Stromal cell of bone marrow (primary cell): Measurements from ENCODE around the gene MLXIP.
A peak's percentile ranks its signal among the peaks of the same experiment; 100 is the strongest.
"Not testable (repeated sequence)": the region's sequence is repeated elsewhere in the genome, so short reads cannot be mapped to it uniquely, and the experiment has no call there.

Experiments used
- DNase-seq: peaks from one replicate; pipeline ENCODE4 v3.0.0-alpha.2; 2012; ENCODE audit warnings: low read depth

The MLXIP gene

DNA sequence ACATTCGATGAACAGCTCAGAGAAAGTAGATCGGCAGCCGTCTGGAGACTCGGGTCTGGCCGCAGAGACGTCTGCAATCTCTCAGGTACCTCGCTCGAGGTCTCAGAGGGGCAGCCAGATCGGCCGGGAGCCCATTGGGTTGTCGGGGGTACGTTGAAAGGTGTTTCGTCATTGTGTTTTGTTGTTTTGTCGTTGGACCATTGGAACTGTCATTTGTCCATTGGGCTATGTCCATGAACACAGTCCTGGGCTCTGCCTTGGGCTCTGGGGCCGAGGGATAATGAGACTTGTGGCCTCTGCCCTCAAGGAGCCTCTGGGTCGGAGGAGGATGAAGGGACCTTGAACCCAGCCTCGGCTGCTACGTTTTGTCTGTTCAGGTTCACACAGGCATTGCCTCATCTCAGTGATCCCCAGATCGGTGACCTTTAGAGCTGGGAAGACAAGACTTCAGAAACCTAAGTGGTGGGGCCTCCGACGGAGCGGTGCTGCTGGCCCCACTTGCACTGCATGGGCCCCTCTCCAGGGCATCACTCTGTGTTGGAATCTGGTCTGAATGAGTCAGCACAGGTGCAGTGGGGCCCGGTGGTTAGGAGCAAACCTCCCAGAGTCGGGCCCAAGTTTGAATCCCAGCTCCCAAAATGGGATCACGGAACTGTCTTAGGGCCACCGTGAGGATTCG lies 23.6 kb upstream of the MLXIP start:
- DNase-seq, result no peak

DNA sequence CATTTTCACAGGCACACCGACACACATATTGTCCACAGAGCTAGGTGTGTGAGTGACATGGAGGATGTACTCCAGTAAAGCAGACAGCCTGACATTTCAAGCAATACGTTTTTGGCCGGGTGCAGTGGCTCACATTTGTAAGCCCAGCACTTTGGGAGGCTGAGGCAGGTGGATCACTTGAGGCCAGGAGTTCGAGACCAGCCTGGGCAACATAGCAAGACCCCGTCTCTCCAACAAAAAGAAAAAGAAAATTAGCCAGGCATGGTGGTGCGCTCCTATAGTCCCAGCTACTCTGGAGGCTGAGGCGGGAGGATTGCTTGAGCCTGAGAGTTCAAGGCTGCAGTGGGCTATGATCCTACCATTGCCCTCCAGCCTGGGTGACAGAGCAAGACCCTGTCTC lies 22.1 kb upstream of the MLXIP start:
- not testable (repeated sequence) for DNase-seq

DNA sequence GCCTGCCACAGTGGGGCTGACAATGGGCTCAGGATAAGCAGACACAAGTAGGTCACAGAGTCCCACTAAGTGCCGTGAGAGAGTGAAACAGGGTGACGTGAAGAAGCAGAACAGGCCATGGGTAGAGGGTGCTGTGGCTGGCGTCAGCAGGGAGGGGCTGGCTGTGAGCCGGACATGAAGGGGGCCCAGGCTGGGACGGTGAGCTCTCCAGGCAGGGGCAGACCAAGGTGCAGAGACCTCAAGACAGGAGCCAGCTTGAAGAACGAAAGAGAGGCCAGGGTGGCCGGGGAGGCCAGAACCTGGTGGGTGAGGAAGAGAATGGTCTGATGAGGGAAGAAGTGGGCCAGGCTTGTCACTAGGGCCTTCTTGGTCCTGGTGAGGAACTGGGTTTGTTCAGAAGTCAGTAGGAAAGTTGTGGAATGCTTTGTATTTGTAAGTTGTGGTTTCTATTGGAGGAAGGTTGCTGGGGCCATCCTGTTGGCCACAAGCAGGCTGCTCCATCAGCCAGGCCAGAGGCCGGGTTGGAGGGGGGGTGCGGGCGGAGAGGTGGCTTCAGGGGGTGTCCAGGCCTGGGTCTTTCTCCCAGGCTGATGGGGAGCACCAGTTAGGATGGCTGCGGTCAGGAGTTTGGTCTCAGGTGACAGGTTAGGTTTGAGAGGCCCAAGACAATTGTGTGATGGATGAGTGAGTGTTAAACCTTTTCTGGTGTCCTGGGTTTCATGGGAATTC lies 21.4 kb upstream of the MLXIP start:
- no peak for DNase-seq

DNA sequence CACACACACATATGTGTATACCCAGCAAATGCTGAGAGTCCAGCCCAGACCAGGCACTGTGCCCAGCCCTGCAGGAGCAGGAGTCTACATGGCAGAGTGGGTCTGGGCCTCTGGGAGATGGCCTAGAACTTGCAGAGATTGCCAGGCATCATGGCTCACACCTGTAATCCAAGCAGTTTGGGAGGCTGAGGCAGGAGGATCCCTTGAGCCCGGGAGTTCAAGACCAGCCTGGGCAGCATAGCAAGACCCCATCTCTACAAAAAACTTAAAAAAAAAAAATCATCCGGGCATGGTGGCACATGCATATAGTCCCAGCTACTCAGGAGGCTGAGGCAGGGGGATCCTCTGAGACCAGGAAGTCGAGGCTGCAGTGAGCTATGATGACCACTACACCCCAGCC lies 20.8 kb upstream of the MLXIP start:
- no peak for DNase-seq

DNA sequence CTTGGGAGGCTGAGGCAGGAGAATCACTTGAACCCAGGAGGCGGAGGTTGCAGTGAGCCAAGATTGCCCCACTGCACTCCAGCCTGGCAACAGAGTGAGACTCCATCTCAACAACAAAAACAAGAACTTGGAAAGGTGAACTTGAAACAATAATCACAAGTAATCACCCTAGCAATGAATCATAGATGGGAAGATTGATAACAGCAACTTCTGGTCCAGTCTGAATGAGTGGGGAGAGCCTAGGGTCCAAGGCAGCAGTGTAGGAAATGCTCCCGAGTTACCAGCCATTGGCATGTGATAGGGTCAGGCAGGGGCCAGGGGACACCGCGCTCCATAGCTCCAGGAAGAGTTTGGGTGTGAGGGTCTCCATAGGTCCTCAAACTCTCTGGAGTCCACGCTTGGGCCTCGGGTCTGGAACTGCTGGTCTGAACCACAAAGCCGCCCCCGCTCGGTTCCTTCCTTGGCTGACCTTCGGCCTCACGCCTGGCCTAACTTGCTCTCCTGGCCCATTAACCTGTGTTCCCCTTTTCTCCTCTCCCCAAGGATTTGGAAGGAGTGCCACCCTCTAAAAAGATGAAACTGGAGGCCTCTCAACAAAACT lies 19.9 kb upstream of the MLXIP start:
- DNase-seq, result no peak

DNA sequence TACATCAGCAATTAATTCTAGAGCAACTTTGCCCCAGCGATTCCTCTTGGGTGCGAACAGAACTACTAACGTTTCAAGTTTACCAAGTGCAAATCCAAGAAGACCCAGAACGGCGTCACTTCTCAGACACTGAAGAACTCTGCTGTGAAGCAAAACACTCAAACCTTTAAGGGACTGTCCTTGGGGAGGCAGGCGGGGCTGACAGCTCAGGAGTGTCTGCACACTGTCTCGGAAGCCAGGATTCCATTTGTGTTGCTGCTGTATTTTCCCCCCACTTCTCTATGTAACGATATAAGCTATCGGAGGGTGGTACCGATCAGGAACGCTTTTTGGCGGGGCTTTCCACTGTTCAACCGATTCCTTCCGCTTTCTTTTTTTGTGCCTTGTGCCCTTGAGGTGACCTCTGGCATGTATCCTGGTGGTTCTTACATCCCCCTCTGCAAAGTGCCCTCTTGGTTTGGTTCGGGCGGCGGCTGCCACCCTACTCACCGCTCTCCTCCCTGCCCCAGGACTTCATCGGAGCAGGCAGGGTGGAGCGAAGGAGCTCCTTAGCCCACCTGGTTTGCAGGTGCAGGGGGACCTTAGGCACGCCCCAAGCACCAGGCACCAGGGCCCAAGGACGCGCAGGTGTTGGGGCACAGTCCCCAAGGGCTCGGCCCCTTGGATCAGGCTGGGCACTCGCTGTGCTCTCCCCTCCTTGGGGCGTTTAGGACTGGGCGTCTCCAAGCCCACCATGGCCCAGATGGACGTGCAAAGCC lies 19.2 kb upstream of the MLXIP start:
- DNase-seq, result no peak

DNA sequence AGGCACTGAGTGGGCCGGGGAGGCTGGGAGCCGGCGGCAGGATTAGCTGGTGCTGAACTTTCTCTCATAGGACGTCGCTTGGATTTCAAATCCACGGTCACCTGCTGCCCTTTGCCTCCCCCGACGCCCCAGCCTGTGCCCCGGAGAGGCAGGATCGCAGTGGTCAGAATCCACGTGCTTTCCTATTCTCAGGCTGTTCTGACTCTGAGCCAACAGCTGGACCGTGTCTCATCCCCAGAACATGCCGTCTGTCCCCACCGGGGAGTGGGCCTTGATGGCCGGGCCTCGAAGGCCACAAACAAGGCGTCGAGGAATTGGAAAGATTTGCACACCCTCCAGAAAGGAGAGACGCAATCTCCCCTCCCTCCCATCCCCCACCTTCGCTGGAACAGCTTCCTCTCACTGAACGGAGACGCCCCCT lies 18.5 kb upstream of the MLXIP start:
- no peak for DNase-seq

DNA sequence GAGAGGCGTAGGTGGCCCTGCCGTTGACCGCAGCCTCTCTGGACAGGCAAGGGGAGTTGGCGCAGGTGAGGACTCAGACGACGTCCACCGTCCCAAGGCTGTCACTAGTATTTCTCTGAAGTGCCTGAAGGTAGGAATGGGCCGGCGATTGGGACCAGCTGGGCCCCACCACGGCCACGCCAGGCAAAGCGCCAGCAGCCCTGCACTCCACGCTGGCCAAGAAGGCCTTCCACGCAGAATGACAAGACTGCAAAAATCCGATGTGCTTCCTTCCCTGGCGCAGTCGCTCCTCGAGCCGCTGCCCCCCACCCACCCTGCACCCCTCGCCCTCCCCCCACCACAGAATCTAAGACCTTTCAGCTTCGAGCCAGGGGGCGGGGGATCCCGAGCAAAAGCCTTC lies 17.3 kb upstream of the MLXIP start:
- DNase-seq, result no peak

DNA sequence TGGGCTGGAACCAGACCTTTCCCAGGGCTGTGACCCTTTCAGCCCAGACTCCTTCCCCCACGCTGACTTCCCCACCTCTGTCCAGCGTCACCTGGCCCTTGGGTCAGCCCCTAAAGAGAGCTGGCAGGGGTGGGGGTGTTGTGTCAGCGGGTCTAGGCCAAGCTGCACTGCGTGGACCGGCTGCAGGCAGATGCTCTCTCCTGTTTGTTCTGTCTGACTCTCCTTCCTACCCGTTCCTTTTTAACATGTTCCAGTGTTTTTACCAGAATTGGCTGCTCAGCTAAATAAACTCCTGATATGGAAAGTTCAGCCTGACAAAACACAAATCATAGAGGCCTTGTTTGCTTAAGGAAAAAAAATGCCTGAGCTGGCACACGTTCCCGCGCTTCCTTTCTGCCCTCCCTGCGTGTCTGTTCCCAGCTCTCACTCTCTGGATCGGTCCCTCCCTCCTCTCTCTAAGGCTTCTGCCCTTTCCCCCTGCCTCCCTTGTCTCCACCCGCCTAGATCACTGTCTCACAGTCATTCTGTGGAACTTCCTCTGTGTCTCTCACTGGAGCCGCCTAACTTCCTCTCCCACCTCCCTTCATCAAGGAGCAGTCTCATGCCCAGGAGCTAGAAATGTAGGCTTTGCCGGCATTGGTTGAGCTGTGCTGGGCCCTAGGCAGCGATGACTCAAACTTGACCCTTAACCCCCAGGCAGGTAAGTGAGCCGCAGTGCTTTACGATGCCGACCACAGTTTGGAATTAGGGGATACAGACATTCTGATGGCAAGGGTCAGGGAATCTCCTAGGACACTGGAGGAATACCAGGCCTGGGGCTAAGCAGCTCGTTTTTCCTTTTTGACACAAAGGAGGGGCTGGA lies 15.5 kb upstream of the MLXIP start:
- peak; percentile 72 for DNase-seq

DNA sequence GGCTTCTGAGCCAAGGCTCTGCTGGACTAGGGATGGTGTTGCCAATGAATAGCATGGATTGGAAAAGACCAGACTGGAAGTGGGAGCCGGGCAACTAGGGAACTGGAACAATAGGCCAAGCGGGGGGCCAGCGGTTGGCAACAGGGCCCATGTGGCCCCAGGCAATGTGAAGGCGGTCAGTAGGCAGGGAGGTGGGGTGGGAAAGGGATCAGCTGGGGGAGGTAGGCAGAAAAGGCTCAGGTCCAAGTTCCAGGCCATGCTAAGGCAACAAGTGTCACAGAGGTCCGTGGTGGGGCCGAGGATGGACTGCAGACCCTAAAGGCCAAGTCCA lies 14.9 kb upstream of the MLXIP start:
- DNase-seq, result no peak

DNA sequence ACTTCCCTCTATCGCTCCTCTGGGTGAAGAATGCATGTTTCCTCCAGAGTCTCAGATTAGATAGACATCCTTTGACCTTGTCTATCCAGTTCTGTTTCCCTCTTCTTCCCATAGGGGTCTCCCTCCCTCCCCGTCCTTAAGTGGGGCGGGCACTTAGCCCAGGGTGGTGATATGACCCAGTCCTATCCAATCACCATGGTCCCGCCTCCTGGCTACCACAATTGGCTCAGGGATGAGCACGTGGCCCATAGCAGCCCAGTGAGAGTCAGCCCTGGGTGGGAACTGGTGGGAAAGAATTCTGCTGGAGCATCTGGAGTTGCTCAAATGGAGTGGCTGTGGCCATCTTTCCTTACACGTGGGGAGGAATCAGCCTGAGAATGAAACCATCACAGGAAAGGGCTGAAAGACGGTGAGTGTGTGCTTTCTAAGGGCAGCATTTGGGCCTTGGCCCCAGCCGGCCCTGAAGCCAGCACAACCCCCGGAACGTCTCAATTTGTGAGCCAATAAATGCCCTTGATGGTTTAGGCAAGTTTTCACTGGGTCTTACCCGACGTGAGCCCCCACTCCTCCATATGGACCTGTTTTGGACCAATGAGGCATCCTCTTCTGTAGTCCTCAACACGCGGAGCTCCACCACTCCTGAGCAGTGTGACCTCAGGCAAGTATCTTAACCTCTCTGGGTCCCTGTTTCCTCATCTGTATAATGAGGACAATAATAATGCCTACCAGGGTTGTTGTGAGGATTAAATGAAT lies 14.4 kb upstream of the MLXIP start:
- DNase-seq, result peak; percentile 73

DNA sequence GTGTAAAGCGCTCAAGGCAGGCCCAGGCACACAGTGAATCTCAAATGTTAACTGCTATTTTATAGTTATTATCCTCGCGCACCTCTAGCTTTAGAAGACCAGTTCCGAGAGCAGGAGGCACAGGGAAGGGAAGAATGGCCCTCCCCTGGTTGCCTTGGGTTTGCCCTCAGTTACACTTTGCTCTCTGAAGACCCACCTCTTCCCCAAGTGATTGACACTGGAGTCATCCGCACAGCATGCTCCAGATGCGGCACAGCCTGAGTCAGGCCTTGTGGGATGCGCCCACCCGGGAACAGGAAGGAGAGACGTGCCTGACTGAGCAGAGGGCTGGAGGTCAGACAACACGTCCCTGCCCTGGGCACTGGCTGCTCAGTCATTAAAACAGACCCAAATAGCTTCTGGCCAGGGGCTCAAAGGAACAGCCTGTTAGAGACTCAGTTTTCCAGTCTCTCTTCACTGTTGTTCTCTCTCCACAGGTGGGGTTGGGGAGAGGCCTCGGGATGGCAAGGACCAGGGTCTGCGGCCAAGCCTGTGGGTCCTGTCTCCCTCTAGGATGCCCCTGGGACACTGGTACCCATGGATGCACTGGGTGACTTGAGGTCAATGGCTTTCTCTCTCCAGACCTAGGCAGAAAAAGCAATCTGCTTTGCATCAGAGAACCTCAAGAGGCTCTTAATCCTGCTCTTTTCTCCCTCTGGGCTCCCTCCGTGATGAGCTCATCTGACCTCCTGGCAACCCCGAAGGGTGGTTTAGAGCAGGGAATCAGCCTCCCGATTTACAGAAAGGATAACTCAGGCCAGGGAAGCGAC lies 13.6 kb upstream of the MLXIP start:
- DNase-seq, result peak; percentile 72

DNA sequence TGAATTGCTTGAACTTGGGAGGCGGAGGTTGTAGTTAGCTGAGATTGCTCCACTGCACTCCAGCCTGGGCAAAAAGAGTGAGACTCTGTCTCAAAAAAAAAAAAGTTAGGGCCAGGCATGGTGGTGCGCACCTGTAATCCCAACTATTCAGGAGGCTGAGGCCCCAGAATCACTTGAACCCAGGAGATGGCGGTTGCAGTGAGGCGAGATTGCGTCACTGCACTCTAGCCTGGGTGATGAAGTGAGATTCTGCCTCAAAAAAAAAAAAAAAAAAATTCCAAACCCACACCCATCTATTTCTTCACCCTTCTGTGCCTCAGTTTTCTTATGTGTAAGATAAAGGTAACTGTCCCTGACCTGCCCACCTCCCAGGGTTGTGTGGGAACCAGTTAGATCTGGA lies 11.0 kb upstream of the MLXIP start:
- no peak for DNase-seq

DNA sequence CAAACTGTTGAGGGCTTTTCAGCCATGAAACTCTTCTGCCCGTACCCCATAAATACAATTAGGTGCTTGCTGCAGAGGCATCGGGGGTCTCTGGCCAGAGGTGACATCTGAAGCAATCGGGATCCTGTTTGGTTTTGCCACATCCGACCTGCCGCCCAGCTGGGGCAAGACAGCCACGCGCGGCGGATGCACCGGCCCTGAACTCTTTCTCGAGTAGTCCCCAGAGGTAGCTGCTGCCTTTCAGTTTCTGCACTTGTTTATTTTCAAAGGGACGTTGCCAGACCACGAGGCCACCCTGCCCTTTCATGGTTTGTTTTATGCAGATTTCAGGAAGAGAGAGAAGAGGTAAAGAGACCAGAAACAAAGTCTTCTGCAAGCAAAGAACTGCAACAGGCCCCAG lies 10.6 kb upstream of the MLXIP start:
- DNase-seq, result peak; percentile 55

DNA sequence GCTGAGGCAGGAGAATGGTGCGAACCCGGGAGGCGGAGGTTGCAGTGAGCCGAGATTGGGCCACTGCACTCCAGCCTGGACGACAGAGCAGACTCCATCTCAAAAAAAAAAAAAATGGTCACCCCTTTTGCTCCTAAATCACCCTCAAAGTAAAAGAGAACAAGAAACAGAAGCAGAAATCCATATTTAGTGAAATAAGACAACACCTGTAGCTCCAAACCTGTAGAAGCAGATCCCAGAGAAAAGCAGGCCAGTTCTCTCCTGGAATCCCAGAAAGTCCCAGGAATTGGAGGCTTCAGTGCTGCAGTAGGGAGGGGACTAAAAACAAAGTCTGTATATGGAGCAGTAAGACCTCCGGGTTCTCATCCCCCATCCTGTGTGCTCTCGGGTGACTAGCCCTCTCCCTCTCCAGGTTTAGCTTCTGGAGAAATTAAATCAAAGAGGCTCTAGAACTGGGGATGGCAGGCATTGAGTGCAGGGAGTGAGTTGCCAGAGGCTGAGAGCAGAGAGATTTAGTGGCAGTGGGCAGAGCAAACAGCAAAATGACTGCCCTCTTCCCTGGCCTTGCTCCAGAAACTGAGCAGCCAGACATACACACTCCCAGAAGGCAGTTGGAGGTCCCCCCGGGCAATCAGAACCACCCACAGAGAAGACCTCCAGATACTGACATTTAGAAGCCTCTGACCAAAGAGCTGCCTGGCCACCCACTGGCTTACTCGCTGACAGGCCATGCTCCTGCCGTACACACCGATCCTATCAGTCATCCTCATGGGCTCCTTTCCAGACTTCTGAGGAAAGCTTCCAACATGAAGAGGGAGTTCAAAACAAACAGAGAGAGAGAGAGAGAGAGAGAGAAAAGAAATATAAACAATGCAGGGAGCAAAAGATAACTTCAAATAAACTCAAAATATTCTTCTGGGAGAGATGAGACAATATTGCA lies 6.3 kb upstream of the MLXIP start:
- peak; percentile 91 for DNase-seq

DNA sequence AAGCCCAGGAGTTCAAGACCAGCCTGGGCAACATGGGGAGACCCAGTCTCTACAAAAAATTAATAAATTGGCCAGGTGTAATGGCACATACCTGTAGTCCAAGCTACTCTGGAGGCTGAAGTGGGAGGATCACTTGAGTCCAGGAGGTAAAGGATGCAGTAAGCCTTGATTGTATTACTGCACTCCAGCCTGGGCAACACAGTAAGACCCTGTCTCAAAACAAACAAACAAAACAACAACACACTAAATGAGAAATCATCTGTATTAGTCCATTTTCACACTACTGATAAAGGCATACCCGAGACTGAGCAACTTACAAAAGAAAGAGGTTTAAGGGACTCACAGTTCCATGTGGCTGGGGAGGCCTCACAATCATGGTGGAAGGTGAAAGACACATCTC lies 4.7 kb upstream of the MLXIP start:
- DNase-seq, result no peak

DNA sequence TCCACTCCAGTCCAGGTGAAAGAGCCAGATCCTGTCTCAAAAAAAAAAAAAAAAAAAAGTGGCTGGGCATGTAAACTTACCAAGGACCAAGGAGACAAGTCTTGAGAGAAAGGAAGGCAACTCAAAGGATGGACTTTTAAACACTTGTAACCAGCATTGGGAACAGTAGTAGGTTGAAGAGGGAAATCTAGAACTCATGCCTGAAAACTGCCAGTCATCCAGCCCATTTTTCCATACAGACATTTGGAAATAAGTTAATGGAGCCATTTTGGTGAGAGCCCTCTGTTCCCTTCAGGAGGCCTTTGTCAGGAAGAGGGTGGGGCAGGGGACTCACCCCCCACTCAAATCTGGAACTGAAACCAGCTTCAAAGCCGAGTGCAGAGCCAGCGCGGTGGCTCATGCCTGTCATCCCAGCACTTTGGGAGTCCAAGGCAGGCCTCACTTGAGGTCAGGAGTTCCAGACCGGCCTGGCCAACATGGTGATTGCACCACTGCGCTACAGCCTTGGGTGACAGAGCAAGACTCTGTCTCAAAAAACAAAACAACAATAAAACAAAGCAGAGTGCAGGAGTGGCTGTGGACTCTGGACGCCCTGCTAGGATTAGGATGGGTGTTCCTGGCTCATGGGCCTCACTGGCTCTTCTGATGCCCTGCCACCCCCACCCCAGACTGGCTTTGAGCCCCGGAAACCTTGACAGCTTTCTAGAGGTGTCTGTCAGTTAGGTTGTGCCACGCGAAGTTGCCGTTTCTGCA lies 1.6 kb upstream of the MLXIP start:
- DNase-seq, result no peak

DNA sequence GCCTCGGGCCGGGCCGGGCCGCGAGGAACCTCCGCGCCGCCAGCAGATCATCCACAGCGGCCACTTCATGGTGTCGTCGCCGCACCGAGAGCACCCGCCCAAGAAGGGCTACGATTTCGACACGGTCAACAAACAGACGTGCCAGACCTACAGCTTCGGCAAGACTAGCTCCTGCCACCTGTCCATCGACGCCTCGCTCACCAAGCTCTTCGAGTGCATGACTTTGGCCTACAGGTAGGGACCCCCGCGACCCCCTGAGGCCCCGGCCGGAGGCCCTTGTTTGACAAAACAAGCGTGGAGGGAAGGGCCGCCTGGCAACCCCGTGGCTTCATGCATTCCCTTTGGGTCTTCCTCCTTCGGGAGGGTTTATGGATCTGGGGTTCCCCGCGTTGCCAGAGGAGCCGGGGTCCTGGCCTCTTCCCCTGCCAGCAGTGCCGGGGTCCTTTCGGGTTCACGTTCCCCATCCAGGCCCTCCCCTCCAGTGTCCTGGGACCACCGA lies 526 bp downstream of the MLXIP start:
- DNase-seq, result no peak
